H7 (cell line): ENCODE data around the gene CDH15. TPM values are rescaled to one million over a fixed set of nuclear protein-coding genes. Genes with fewer than 3 reads are reported as not detected.

Experiments
- DNase-seq: peaks from one replicate; pipeline ENCODE4 v3.0.0; 2012
- H3K27me3 ChIP-seq: 2 replicates; pipeline ENCODE4 v1.6.0; 2011; ENCODE audit warnings: mild to moderate bottlenecking, low read length; ENCODE audit not compliant: control insufficient read depth, insufficient read depth
- H3K36me3 ChIP-seq: replicated peaks from 2 replicates; pipeline ENCODE4 v1.5.1; 2011; ENCODE audit warnings: low read length; ENCODE audit not compliant: control insufficient read depth, insufficient read depth
- H3K4me3 ChIP-seq: 2 replicates; pipeline ENCODE4 v1.5.1; 2011; ENCODE audit warnings: low read depth, mild to moderate bottlenecking, control low read depth, low read length, moderate library complexity; ENCODE audit not compliant: insufficient read depth
- total RNA-seq: library from RNA; depleted of rRNA; stranded (reverse); fragments of >200 nt; shearing (Covaris generic); gene quantifications from 2 replicates; pipeline ENCODE4 v1.2.3, GENCODE V29; 2014

The CDH15 gene
- total RNA-seq, 1 experiment from 2014 or later, result 0.10 TPM

- Histone ChIP-seq H3K36me3 (peaks cover 3% of the 10 kb centered on the region; the same call in 1 of the 2 replicates), H3K27me3 (no peaks in the 10 kb centered on the region), H3K4me3 (no peak overlapping the region)
- DNase-seq, result no peak
These were observed 25.1 kb upstream of the CDH15 start for GRCh38 chr16:89146211-89147005.

- no peaks in the 10 kb centered on the region for H3K27me3 ChIP-seq
- DNase-seq, result peak; percentile 85
These were observed 24.3 kb upstream of the CDH15 start for GRCh38 chr16:89147085-89147817.

GRCh38 chr16:89149386-89149785 is 22.2 kb upstream of the CDH15 start:
- H3K27me3 ChIP-seq, result no peaks in the 10 kb centered on the region
- H3K4me3 ChIP-seq, result no peak overlapping the region
- DNase-seq, result no peak
- peaks cover 2% of the 10 kb centered on the region; the same call in 1 of the 2 replicates for H3K36me3 ChIP-seq

More at GRCh38 chr16:89147085-89147817, 24.3 kb upstream of the CDH15 start:
- Histone ChIP-seq H3K4me3 (no peak overlapping the region), H3K36me3 (peaks cover 2% of the 10 kb centered on the region; the same call in 1 of the 2 replicates)

GRCh38 chr16:89150090-89150835 is 21.3 kb upstream of the CDH15 start:
- Histone ChIP-seq H3K27me3 (no peaks in the 10 kb centered on the region), H3K36me3 (peaks cover 2% of the 10 kb centered on the region; the same call in 1 of the 2 replicates), H3K4me3 (no peak overlapping the region)
- no peak for DNase-seq

- Histone ChIP-seq H3K27me3 (no peaks in the 10 kb centered on the region), H3K4me3 (no peak overlapping the region), H3K36me3 (peaks cover 2% of the 10 kb centered on the region; the same call in 1 of the 2 replicates)
- DNase-seq, result no peak
These were observed 20.6 kb upstream of the CDH15 start for GRCh38 chr16:89150981-89151380.

GRCh38 chr16:89152831-89153700 is 18.5 kb upstream of the CDH15 start:
- DNase-seq, result no peak
- no peaks in the 10 kb centered on the region for H3K27me3 ChIP-seq
- peaks cover 1% of the 10 kb centered on the region; the same call in 1 of the 2 replicates for H3K36me3 ChIP-seq
- H3K4me3 ChIP-seq, result no peak overlapping the region

GRCh38 chr16:89153848-89154271 is 17.7 kb upstream of the CDH15 start:
- Histone ChIP-seq H3K27me3 (no peaks in the 10 kb centered on the region), H3K36me3 (peaks cover 1% of the 10 kb centered on the region; the same call in 1 of the 2 replicates), H3K4me3 (no peak overlapping the region)
- DNase-seq, result no peak

GRCh38 chr16:89154390-89155183 is 17.0 kb upstream of the CDH15 start:
- no peaks in the 10 kb centered on the region for H3K27me3 ChIP-seq
- H3K36me3 ChIP-seq, result peaks cover 1% of the 10 kb centered on the region; the same call in 1 of the 2 replicates
- no peak overlapping the region for H3K4me3 ChIP-seq
- DNase-seq, result no peak

- Histone ChIP-seq H3K36me3 (peaks cover 1% of the 10 kb centered on the region; the same call in 1 of the 2 replicates), H3K27me3 (no peaks in the 10 kb centered on the region), H3K4me3 (no peak overlapping the region)
- no peak for DNase-seq
These were observed 16.3 kb upstream of the CDH15 start for GRCh38 chr16:89155184-89155679.

- Histone ChIP-seq H3K36me3 (peaks cover 1% of the 10 kb centered on the region; the same call in 1 of the 2 replicates), H3K27me3 (no peaks in the 10 kb centered on the region), H3K4me3 (no peak overlapping the region)
- DNase-seq, result no peak
These were observed 15.5 kb upstream of the CDH15 start for GRCh38 chr16:89155851-89156739.

- Histone ChIP-seq H3K27me3 (no peaks in the 10 kb centered on the region), H3K36me3 (no peaks in the 10 kb centered on the region), H3K4me3 (no peak overlapping the region)
- no peak for DNase-seq
These were observed 14.6 kb upstream of the CDH15 start for GRCh38 chr16:89156740-89157645.
